HEK293 (cell line): ENCODE results near the gene PURB.

Experiments used
- CTCF ChIA-PET: fragments of 350-600 bp; formaldehyde crosslinking; extraction: SDS; loops from one replicate; lab custom pipeline; 2021; ENCODE audit warnings: antibody characterized with exemption; lab: Yijun Ruan, JAX
- POLR2A ChIA-PET: fragments of 300-600 bp; formaldehyde crosslinking; extraction: SDS; loops from one replicate; lab custom pipeline; 2020; ENCODE audit warnings: antibody characterized with exemption, inconsistent platforms; lab: Yijun Ruan, JAX
- H3K27ac ChIP-seq: fragments of 200-500 bp; sonication (Bioruptor generic); 2 replicates; pipeline ENCODE4 v1.5.1; 2014; ENCODE audit warnings: low read depth, low read length, control low read depth, inconsistent platforms; ENCODE audit errors: extremely low read depth
- H3K36me3 ChIP-seq, 2 experiments: fragments of 200-500 bp in 1 of 2; sonication (Bioruptor generic) in 1 of 2; 1 replicate in 1 of 2; 2 replicates in 1 of 2; pipeline ENCODE4 v1.5.1; 2014 to 2017; ENCODE audit warnings: inconsistent platforms in 2 of 2, low read length in 2 of 2; ENCODE audit not compliant: control insufficient read depth in 2 of 2, insufficient read depth in 1 of 2
- H3K4me1 ChIP-seq: fragments of 200-500 bp; sonication (Bioruptor generic); 2 replicates; pipeline ENCODE4 v1.5.1; 2014; ENCODE audit warnings: mild to moderate bottlenecking, low read length, inconsistent platforms; ENCODE audit not compliant: control insufficient read depth, insufficient read depth
- H3K4me3 ChIP-seq: 2 replicates; pipeline ENCODE4 v1.5.1; 2011; ENCODE audit warnings: low read depth, mild to moderate bottlenecking, control low read depth, low read length, moderate library complexity
- H3K9me3 ChIP-seq: fragments of 200-500 bp; sonication (Bioruptor generic); 2 replicates; pipeline ENCODE4 v1.5.1; 2014; ENCODE audit warnings: low read depth, low read length, inconsistent platforms; ENCODE audit not compliant: control insufficient read depth, insufficient read depth
- PRDM4 ChIP-seq: fragments of 450-650 bp; formaldehyde crosslinking; IDR thresholded peaks from 2 replicates; pipeline ENCODE4 v1.5.1; 2017; ENCODE audit warnings: missing biosample characterization, missing genetic modification characterization
- ZBTB7A ChIP-seq: fragments of 450-650 bp; formaldehyde crosslinking; IDR thresholded peaks from 2 replicates; pipeline ENCODE4 v1.5.1; 2016; ENCODE audit warnings: low read depth, missing biosample characterization, missing genetic modification characterization
- ZNF174 ChIP-seq: fragments of 450-650 bp; formaldehyde crosslinking; IDR thresholded peaks from 2 replicates; pipeline ENCODE4 v1.5.0; 2017; ENCODE audit warnings: missing biosample characterization, mild to moderate bottlenecking, missing genetic modification characterization
- ZNF19 ChIP-seq: fragments of 450-650 bp; formaldehyde crosslinking; IDR thresholded peaks from 2 replicates; pipeline ENCODE4; 2016; ENCODE audit warnings: missing biosample characterization, missing genetic modification characterization, low read depth
- ZNF37A ChIP-seq: fragments of 450-650 bp; IDR thresholded peaks from 2 replicates; pipeline ENCODE4 v1.5.1; 2018; ENCODE audit warnings: missing biosample characterization, missing genetic modification characterization
- TF ChIP-seq, protein P1 (sequence below): fragments of 450-650 bp; IDR thresholded peaks from 2 replicates; pipeline ENCODE4 v1.5.1; 2018; ENCODE audit warnings: missing biosample characterization, mild to moderate bottlenecking, missing genetic modification characterization

The PURB gene

GRCh38 chr7:44827567-44827966 is 57.8 kb downstream of the PURB start:
- H3K9me3 ChIP-seq = no peaks in the 10 kb centered on the region
- ChIA-PET CTCF (interaction anchor here (0.6 kb wide), 1 partner anchor 49 kb away, joined by 3 read pairs; no protein-coding TSS in a partner anchor), POLR2A (no interaction called here)
- H3K36me3 ChIP-seq = peaks cover 32 to 58% of the 10 kb centered on the region in 2 experiments
- TF ChIP-seq PRDM4 (tag by site-specific recombination) (no peak), ZNF37A (tag by site-specific recombination) (no peak), ZBTB7A (tag by site-specific recombination) (no peak), ZNF174 (tag by site-specific recombination) (no peak), ZNF19 (no peak)
- TF ChIP-seq, protein P1, sequence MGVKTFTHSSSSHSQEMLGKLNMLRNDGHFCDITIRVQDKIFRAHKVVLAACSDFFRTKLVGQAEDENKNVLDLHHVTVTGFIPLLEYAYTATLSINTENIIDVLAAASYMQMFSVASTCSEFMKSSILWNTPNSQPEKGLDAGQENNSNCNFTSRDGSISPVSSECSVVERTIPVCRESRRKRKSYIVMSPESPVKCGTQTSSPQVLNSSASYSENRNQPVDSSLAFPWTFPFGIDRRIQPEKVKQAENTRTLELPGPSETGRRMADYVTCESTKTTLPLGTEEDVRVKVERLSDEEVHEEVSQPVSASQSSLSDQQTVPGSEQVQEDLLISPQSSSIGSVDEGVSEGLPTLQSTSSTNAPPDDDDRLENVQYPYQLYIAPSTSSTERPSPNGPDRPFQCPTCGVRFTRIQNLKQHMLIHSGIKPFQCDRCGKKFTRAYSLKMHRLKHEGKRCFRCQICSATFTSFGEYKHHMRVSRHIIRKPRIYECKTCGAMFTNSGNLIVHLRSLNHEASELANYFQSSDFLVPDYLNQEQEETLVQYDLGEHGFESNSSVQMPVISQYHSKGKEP (tag by site-specific recombination) = no peak
- H3K4me1 ChIP-seq = no peaks in the 10 kb centered on the region
- no peak overlapping the region for H3K4me3 ChIP-seq
- no peak overlapping the region for H3K27ac ChIP-seq
